ENCODE measurements around the gene CSF2RB.

The CSF2RB gene

DNA sequence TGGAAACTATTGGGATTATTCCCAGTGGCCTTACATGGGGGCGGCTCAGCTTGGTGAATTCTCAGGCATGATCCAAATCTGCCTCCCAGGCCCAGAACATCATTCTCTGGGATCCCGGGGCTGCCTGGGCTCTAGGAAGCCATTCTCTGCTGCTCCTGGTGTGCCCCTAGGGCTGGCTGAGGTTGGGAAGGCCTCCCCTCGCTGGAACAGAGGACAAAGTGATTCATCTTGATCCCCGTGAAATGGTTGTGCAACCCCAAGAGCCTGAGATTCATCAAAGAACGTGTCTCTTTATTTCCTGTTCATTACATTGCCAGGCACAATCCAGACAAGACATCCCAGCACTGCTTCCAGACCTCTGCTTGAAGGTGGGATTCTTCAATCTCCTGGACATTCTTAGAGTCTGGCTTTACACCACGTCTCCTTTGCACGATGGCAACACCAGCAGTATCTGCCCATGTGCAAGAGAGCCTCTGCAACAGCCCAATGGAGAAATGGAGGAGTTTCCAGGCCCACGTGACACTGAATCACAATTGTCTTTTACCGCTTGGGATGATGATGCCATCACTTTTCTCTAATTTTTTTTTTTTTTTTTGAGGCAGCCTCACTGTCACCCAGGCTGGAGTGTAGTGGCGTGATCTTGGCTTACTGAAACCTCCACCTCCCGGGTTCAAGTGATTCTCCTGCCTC, 53.6 kb downstream of the CSF2RB start:
- peak; percentile 8 for DNase-seq (ENCODE audit: low read depth)
- no peak overlapping the region for H3K4me3 ChIP-seq (ENCODE audit: low read length)
- TF ChIP-seq, protein P1, sequence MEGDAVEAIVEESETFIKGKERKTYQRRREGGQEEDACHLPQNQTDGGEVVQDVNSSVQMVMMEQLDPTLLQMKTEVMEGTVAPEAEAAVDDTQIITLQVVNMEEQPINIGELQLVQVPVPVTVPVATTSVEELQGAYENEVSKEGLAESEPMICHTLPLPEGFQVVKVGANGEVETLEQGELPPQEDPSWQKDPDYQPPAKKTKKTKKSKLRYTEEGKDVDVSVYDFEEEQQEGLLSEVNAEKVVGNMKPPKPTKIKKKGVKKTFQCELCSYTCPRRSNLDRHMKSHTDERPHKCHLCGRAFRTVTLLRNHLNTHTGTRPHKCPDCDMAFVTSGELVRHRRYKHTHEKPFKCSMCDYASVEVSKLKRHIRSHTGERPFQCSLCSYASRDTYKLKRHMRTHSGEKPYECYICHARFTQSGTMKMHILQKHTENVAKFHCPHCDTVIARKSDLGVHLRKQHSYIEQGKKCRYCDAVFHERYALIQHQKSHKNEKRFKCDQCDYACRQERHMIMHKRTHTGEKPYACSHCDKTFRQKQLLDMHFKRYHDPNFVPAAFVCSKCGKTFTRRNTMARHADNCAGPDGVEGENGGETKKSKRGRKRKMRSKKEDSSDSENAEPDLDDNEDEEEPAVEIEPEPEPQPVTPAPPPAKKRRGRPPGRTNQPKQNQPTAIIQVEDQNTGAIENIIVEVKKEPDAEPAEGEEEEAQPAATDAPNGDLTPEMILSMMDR (conservative IDR thresholded peaks at IDR 0.05; ENCODE audit: low read length), result no peak

GRCh38 chr22:36968249-36968964, 55.0 kb downstream of the CSF2RB start:
- TF ChIP-seq, protein P1 (conservative IDR thresholded peaks at IDR 0.05; ENCODE audit: low read length), result no peak
- no peak overlapping the region for H3K4me3 ChIP-seq (ENCODE audit: low read length)
- no peak for DNase-seq (ENCODE audit: low read depth)

DNA sequence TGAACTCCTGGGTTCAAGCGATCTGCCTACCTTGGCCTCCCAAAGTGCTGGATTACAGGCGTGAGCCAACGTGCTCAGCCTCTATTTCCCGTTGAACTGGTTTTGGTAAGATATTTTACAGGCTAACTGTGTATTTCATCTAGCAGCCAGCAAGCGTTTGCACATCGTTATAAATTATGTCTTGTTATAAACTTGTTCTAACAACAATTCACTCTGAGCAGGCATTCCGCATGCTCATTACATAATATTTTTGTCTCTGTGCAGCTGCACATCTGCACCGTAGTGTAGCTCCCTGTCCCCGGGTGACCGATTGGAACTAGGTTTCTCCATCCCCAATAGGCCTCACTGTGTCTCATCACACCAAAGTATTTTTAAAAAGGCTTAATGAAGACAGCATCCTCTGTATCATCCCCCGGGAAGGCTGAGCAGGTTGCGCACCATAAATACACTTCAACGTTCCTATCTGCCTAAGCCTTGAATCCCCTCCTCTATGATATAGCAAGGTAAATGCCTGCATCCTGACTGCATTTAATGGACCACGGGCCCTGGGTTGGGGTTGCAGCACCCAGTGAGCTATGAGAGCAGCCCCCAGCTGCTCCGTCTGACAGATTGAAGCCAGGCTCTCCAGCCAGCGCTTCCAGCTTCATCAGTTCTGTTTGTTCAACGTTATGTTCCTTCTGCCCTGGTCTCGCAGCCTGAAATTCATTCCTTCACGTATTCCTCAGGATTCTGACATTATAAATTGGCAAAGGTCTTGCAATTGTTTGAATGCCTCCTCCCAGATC, 58.1 kb downstream of the CSF2RB start:
- DNase-seq (ENCODE audit: low read depth), result no peak
- TF ChIP-seq, protein P1 (conservative IDR thresholded peaks at IDR 0.05; ENCODE audit: low read length), result no peak

DNA sequence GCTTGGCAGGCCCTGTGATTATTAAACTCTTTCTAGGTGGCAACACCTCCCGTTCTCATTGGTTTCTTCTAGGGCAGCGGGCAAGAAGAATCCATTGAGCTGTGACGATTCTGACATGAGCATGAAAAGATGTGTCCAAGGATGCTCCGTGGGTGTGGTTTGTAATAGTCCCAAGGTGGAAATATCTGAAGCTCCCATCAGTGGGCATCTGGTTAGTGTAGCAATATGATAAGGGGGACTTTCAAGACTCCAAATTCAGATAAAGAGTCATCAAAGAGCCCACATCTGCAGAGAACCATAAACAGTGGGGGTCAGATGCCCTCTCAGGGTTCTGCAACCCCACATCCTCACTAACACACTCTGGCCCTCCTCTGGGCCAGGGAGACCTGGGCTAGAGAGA, 63.2 kb downstream of the CSF2RB start:
- TF ChIP-seq, protein P1 (conservative IDR thresholded peaks at IDR 0.05; ENCODE audit: low read length), result no peak
- no peak for DNase-seq (ENCODE audit: low read depth)
- H3K4me3 ChIP-seq (ENCODE audit: low read length), result no peak overlapping the region

More for the DNA sequence above, 58.1 kb downstream of the CSF2RB start:
- no peak overlapping the region for H3K4me3 ChIP-seq (ENCODE audit: low read length)

- H3K4me3 ChIP-seq (ENCODE audit: low read length), result peak overlapping the region; percentile 60
- peak; percentile 25 for DNase-seq (ENCODE audit: low read depth)
- TF ChIP-seq, protein P1 (conservative IDR thresholded peaks at IDR 0.05; ENCODE audit: low read length), result peak; percentile 44
Measured at GRCh38 chr22:36977401-36977861, 64.0 kb downstream of the CSF2RB start.

- TF ChIP-seq, protein P1 (conservative IDR thresholded peaks at IDR 0.05; ENCODE audit: low read length), result peak; percentile 82
- DNase-seq (ENCODE audit: low read depth), result peak; percentile 81
Measured at GRCh38 chr22:36977947-36978660, 64.7 kb downstream of the CSF2RB start.

More at GRCh38 chr22:36977947-36978660, 64.7 kb downstream of the CSF2RB start:
- H3K4me3 ChIP-seq (ENCODE audit: low read length), result peak overlapping the region; percentile 60

Measured in AG10803 (cell line).